Mesenchymal stem cell (in vitro differentiated cells and primary cell): Measurements from ENCODE around the gene SH2D7.
A peak's percentile ranks its signal among the peaks of the same experiment; 100 is the strongest.

Experiments used
- DNase-seq: peaks from one replicate; pipeline ENCODE4 v3.0.0-alpha.2; 2013
- H2AFZ ChIP-seq: one replicate; pipeline ENCODE4 v1.6.1; 2013; ENCODE audit warnings: low read depth, mild to moderate bottlenecking, control low read depth, inconsistent platforms, low read length, moderate library complexity
- H2AK5ac ChIP-seq: 2 replicates; pipeline ENCODE4 v1.6.1; 2013; ENCODE audit warnings: low read length, moderate library complexity, mild to moderate bottlenecking, inconsistent platforms; ENCODE audit not compliant: severe bottlenecking
- H2BK120ac ChIP-seq: one replicate; pipeline ENCODE4 v1.6.1; 2013; ENCODE audit warnings: low read depth, mild to moderate bottlenecking, inconsistent platforms, low read length, moderate library complexity
- H2BK12ac ChIP-seq, 2 experiments: one replicate each; pipeline ENCODE4 v1.6.1; 2013; ENCODE audit warnings: inconsistent platforms in 2 of 2, low read length in 2 of 2, mild to moderate bottlenecking in 2 of 2, moderate library complexity in 2 of 2, control low read depth in 1 of 2
- H2BK15ac ChIP-seq: one replicate; pipeline ENCODE4 v1.6.1; 2013; ENCODE audit warnings: mild to moderate bottlenecking, low read depth, inconsistent platforms; ENCODE audit not compliant: poor library complexity, severe bottlenecking
- H2BK5ac ChIP-seq: 2 replicates; pipeline ENCODE4 v1.6.1; 2013; ENCODE audit warnings: low read depth, mild to moderate bottlenecking, low read length, control low read depth, inconsistent platforms; ENCODE audit not compliant: poor library complexity, severe bottlenecking
- H3K14ac ChIP-seq, 2 experiments: one replicate each; pipeline ENCODE4 v1.6.1; 2013; ENCODE audit warnings: inconsistent platforms in 2 of 2, low read length in 2 of 2, control low read depth in 1 of 2, mild to moderate bottlenecking in 1 of 2, moderate library complexity in 1 of 2
- H3K18ac ChIP-seq, 2 experiments: one replicate each; pipeline ENCODE4 v1.6.1; 2013; ENCODE audit warnings: inconsistent platforms in 2 of 2, low read length in 2 of 2, control low read depth in 1 of 2, low read depth in 1 of 2, mild to moderate bottlenecking in 1 of 2
- H3K23ac ChIP-seq, 2 experiments: one replicate each; pipeline ENCODE4 v1.6.1; 2013; ENCODE audit warnings: inconsistent platforms in 2 of 2, low read length in 2 of 2, mild to moderate bottlenecking in 2 of 2, moderate library complexity in 2 of 2, control low read depth in 1 of 2
- H3K27ac ChIP-seq: 2 replicates; pipeline ENCODE4 v1.5.1; 2013; ENCODE audit warnings: mild to moderate bottlenecking, moderate library complexity, low read length, control low read depth, inconsistent platforms; ENCODE audit not compliant: poor library complexity, severe bottlenecking
- H3K27me3 ChIP-seq, 2 experiments: 2 replicates each; pipeline versions ENCODE4 v1.6.1 to v1.7.0; 2013; ENCODE audit warnings: low read length in 2 of 2, mild to moderate bottlenecking in 2 of 2, moderate library complexity in 2 of 2, control low read depth in 1 of 2, inconsistent platforms in 1 of 2; ENCODE audit not compliant: control insufficient read depth in 1 of 2, insufficient read depth in 1 of 2
- H3K36me3 ChIP-seq, 2 experiments: 2 replicates each; pipeline versions ENCODE4 v1.6.1 to v1.7.0; 2013; ENCODE audit warnings: low read length in 2 of 2, control low read depth in 1 of 2, inconsistent platforms in 1 of 2, low read depth in 1 of 2, mild to moderate bottlenecking in 1 of 2; ENCODE audit not compliant: insufficient read depth in 2 of 2, control insufficient read depth in 1 of 2
- H3K4ac ChIP-seq, 2 experiments: one replicate each; pipeline ENCODE4 v1.6.1; 2013; ENCODE audit warnings: inconsistent platforms in 2 of 2, low read length in 2 of 2, mild to moderate bottlenecking in 2 of 2, moderate library complexity in 2 of 2, control low read depth in 1 of 2, low read depth in 1 of 2
- H3K4me1 ChIP-seq: 2 replicates; pipeline ENCODE4 v1.6.1; 2013; ENCODE audit warnings: low read depth, low read length, control low read depth; ENCODE audit not compliant: control insufficient read depth, insufficient read depth
- H3K4me2 ChIP-seq: 2 replicates; pipeline ENCODE4 v1.6.1; 2013; ENCODE audit warnings: low read length, mild to moderate bottlenecking, inconsistent platforms; ENCODE audit not compliant: poor library complexity, severe bottlenecking
- H3K4me3 ChIP-seq, 2 experiments: 2 replicates each; pipeline versions ENCODE4 v1.5.1 to v1.7.0; 2013; ENCODE audit warnings: low read length in 2 of 2, mild to moderate bottlenecking in 2 of 2, control low read depth in 1 of 2, low read depth in 1 of 2; ENCODE audit not compliant: insufficient read depth in 1 of 2
- H3K79me1 ChIP-seq: replicated peaks from 2 replicates; pipeline ENCODE4 v1.6.1; 2013; ENCODE audit warnings: mild to moderate bottlenecking, control low read depth, low read length, inconsistent platforms; ENCODE audit not compliant: poor library complexity, severe bottlenecking
- H3K9ac ChIP-seq: 2 replicates; pipeline ENCODE4 v1.7.0; 2013; ENCODE audit warnings: mild to moderate bottlenecking, low read length, moderate library complexity
- H3K9me3 ChIP-seq: 2 replicates; pipeline ENCODE4 v1.7.0; 2013; ENCODE audit warnings: mild to moderate bottlenecking, low read length; ENCODE audit not compliant: control insufficient read depth
- H4K8ac ChIP-seq: one replicate; pipeline ENCODE4 v1.6.1; 2013; ENCODE audit warnings: inconsistent platforms, mild to moderate bottlenecking, low read length, moderate library complexity
- H4K91ac ChIP-seq: one replicate; pipeline ENCODE4 v1.6.1; 2013; ENCODE audit warnings: mild to moderate bottlenecking, low read length, inconsistent platforms
- WGBS: methylation state at CpG from one replicate; pipeline ENCODE4 v1.1.7; 2013; ENCODE audit warnings: mixed read lengths; 5-methylcytosine and 5-hydroxymethylcytosine counted together

SH2D7 gene

GRCh38 chr15:78079298-78080087 is 12.9 kb upstream of the SH2D7 start:
- no peak overlapping the region for H2BK5ac ChIP-seq

GRCh38 chr15:78080088-78080460 is 12.3 kb upstream of the SH2D7 start:
- H3K27me3 ChIP-seq: no peaks in the 10 kb centered on the region
- H3K18ac ChIP-seq: peak overlapping the region; percentile 65 to 69
- H2AFZ ChIP-seq: no peak overlapping the region
- H2BK15ac ChIP-seq: peak overlapping the region; percentile 15
- H2BK120ac ChIP-seq: peak overlapping the region; percentile 54
- H2BK5ac ChIP-seq: no peak overlapping the region
- H3K27ac ChIP-seq: no peak overlapping the region
- H4K91ac ChIP-seq: peak overlapping the region; percentile 82
- peak overlapping the region; percentile 20 to 77 for H3K4ac ChIP-seq
- peak overlapping the region; percentile 94 for H2BK12ac ChIP-seq
- no peak overlapping the region for H2AK5ac ChIP-seq
- H3K79me1 ChIP-seq: no peaks in the 10 kb centered on the region
- WGBS: 91% methylated on average over 7 of the region's 8 CpGs
- no peak for DNase-seq
- H3K9ac ChIP-seq: no peak overlapping the region
- no peak overlapping the region for H3K4me2 ChIP-seq
- peaks cover 0 to 2% of the 10 kb centered on the region in 2 experiments for H3K36me3 ChIP-seq
- no peaks in the 10 kb centered on the region for H3K9me3 ChIP-seq
- no peak overlapping the region for H3K23ac ChIP-seq
- H3K4me3 ChIP-seq: no peak overlapping the region
- no peak overlapping the region for H3K14ac ChIP-seq
- H3K4me1 ChIP-seq: peaks cover 7% of the 10 kb centered on the region
- peak overlapping the region; percentile 1 for H4K8ac ChIP-seq

More at GRCh38 chr15:78079298-78080087, 12.9 kb upstream of the SH2D7 start:
- peak overlapping the region; percentile 94 for H2BK12ac ChIP-seq
- peak overlapping the region; percentile 3 to 77 for H3K4ac ChIP-seq
- H3K9me3 ChIP-seq: no peaks in the 10 kb centered on the region
- peak overlapping the region; percentile 26 for H2BK15ac ChIP-seq
- H3K79me1 ChIP-seq: no peaks in the 10 kb centered on the region
- no peak overlapping the region for H2AFZ ChIP-seq
- peaks cover 2 to 4% of the 10 kb centered on the region in 2 experiments for H3K36me3 ChIP-seq
- H3K9ac ChIP-seq: no peak overlapping the region
- no peak overlapping the region for H3K4me3 ChIP-seq
- H3K4me1 ChIP-seq: peaks cover 7% of the 10 kb centered on the region
- H2AK5ac ChIP-seq: peak overlapping the region; percentile 9
- no peak overlapping the region for H3K14ac ChIP-seq
- H3K23ac ChIP-seq: no peak overlapping the region
- H4K91ac ChIP-seq: peak overlapping the region; percentile 82
- peak overlapping the region; percentile 54 for H2BK120ac ChIP-seq
- H3K27ac ChIP-seq: no peak overlapping the region
- H3K27me3 ChIP-seq: no peaks in the 10 kb centered on the region
- WGBS: 89% methylated on average over 10 of the region's 11 CpGs
- no peak overlapping the region for H3K4me2 ChIP-seq
- peak overlapping the region in 1 of 2 experiments; percentile 69 for H3K18ac ChIP-seq
- DNase-seq: peak; percentile 20
- peak overlapping the region; percentile 5 for H4K8ac ChIP-seq

- H3K18ac ChIP-seq: peak overlapping the region; percentile 86 to 98
- peak overlapping the region; percentile 37 for H3K9ac ChIP-seq
- H3K9me3 ChIP-seq: no peaks in the 10 kb centered on the region
- WGBS: 20% methylated on average over 5 of the region's 5 CpGs
- H3K4me3 ChIP-seq: no peak overlapping the region
- no peak overlapping the region for H3K27ac ChIP-seq
- peak overlapping the region; percentile 92 for H4K91ac ChIP-seq
- H3K4me1 ChIP-seq: peaks cover 7% of the 10 kb centered on the region
- H3K23ac ChIP-seq: no peak overlapping the region
- H2BK120ac ChIP-seq: peak overlapping the region; percentile 95
- H3K79me1 ChIP-seq: no peaks in the 10 kb centered on the region
- peak; percentile 92 for DNase-seq
- H2AFZ ChIP-seq: no peak overlapping the region
- no peak overlapping the region for H2AK5ac ChIP-seq
- no peaks in the 10 kb centered on the region for H3K36me3 ChIP-seq
- H3K27me3 ChIP-seq: no peaks in the 10 kb centered on the region
- peak overlapping the region; percentile 89 to 100 for H2BK12ac ChIP-seq
- no peak overlapping the region for H3K4me2 ChIP-seq
- peak overlapping the region; percentile 33 for H2BK15ac ChIP-seq
- no peak overlapping the region for H2BK5ac ChIP-seq
- no peak overlapping the region for H3K14ac ChIP-seq
- peak overlapping the region; percentile 88 to 91 for H3K4ac ChIP-seq
- peak overlapping the region; percentile 92 for H4K8ac ChIP-seq
Observed at GRCh38 chr15:78082106-78082742, 10.1 kb upstream of the SH2D7 start.

DNA sequence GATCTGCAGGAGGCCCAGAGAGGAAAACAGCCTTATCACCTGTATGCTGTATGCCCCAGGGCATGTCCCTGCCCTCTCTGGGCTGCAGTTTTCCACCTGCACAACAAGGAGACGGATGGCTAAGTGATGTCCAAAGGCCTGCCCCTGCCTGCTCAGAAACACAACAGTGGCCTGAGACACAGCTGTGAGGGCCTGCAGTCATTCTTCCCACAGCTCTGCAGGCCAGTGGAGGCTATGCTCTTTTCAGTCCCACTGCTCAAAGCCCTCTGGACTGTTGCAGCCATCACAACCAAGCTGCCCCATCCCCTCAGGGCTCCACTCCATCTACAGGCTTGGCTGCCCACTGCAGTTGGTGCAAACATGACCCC is 9.6 kb upstream of the SH2D7 start:
- Histone ChIP-seq H3K23ac (peak overlapping the region in 1 of 2 experiments; percentile 29), H3K79me1 (no peaks in the 10 kb centered on the region), H2BK15ac (peak overlapping the region; percentile 88), H3K27ac (no peak overlapping the region), H3K4ac (peak overlapping the region; percentile 3 to 91), H3K18ac (peak overlapping the region; percentile 86 to 98), H4K91ac (peak overlapping the region; percentile 92), H3K9me3 (no peaks in the 10 kb centered on the region), H2BK5ac (no peak overlapping the region), H2BK12ac (peak overlapping the region; percentile 24 to 100), H3K4me2 (no peak overlapping the region), H2AK5ac (peak overlapping the region; percentile 1), H3K4me3 (no peak overlapping the region), H3K14ac (peak overlapping the region in 1 of 2 experiments; percentile 56), H3K4me1 (peaks cover 7% of the 10 kb centered on the region), H4K8ac (peak overlapping the region; percentile 92), H3K36me3 (no peaks in the 10 kb centered on the region), H2AFZ (no peak overlapping the region), H3K27me3 (no peaks in the 10 kb centered on the region), H2BK120ac (peak overlapping the region; percentile 94), H3K9ac (no peak overlapping the region)
- no peak for DNase-seq
- WGBS: 82% methylated on average over 1 of the region's 1 CpG
